ENCODE results near the gene KLHL11. TPM values are rescaled to one million over a fixed set of nuclear protein-coding genes. Genes with fewer than 3 reads are reported as not detected.

The KLHL11 gene, protein sequence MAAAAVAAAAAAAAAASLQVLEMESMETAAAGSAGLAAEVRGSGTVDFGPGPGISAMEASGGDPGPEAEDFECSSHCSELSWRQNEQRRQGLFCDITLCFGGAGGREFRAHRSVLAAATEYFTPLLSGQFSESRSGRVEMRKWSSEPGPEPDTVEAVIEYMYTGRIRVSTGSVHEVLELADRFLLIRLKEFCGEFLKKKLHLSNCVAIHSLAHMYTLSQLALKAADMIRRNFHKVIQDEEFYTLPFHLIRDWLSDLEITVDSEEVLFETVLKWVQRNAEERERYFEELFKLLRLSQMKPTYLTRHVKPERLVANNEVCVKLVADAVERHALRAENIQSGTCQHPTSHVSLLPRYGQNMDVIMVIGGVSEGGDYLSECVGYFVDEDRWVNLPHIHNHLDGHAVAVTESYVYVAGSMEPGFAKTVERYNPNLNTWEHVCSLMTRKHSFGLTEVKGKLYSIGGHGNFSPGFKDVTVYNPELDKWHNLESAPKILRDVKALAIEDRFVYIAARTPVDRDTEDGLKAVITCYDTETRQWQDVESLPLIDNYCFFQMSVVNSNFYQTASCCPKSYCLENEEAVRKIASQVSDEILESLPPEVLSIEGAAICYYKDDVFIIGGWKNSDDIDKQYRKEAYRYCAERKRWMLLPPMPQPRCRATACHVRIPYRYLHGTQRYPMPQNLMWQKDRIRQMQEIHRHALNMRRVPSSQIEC
- 1 to 10 TPM; 9.0 to 9.8 (median 9.7) TPM for polyA plus RNA-seq (ENCODE audit: insufficient read length in 3 of 3)
- long read RNA-seq, donor 1 = 0 reads
- long read RNA-seq, donor 2, partial matches to known transcripts = 0 of 3 reads
- long read RNA-seq, donor 2, other reads (novel, unspliced or antisense) = 0 of 3 reads
- long read RNA-seq, donor 3, partial matches to known transcripts = 0 of 1 reads
- long read RNA-seq, donor 3, other reads (novel, unspliced or antisense) = 0 of 1 reads
- long read RNA-seq, donor 4, partial matches to known transcripts = 0 of 1 reads
- long read RNA-seq, donor 4, other reads (novel, unspliced or antisense) = 0 of 1 reads
- long read RNA-seq, donor 5 = 0 reads
- long read RNA-seq, donor 6, partial matches to known transcripts = 0 of 2 reads
- long read RNA-seq, donor 6, other reads (novel, unspliced or antisense) = 0 of 2 reads
- long read RNA-seq, donor 7, partial matches to known transcripts = 0 of 1 reads
- long read RNA-seq, donor 7, other reads (novel, unspliced or antisense) = 0 of 1 reads
- long read RNA-seq, donor 8 = 0 reads
- long read RNA-seq, donor 9, partial matches to known transcripts = 0 of 1 reads
- long read RNA-seq, donor 9, other reads (novel, unspliced or antisense) = 0 of 1 reads
- long read RNA-seq, donor 10, partial matches to known transcripts = 0 of 1 reads
- long read RNA-seq, donor 10, other reads (novel, unspliced or antisense) = 0 of 1 reads
- long read RNA-seq, donor 11, partial matches to known transcripts = 0 of 2 reads
- long read RNA-seq, donor 11, other reads (novel, unspliced or antisense) = 0 of 2 reads
- long read RNA-seq, donor 12 = 0 reads
- long read RNA-seq, donor 13 = 0 reads
- long read RNA-seq, donor 14, partial matches to known transcripts = 0 of 2 reads
- long read RNA-seq, donor 14, other reads (novel, unspliced or antisense) = 0 of 2 reads
- long read RNA-seq, donor 15, partial matches to known transcripts = 0 of 1 reads
- long read RNA-seq, donor 15, other reads (novel, unspliced or antisense) = 0 of 1 reads
- long read RNA-seq, donor 16, transcript KLHL11-201 (2 exons, 2,383 nt) = major isoform, 9 of 9 reads
- long read RNA-seq, donor 16, partial matches to known transcripts = 0 of 9 reads
- long read RNA-seq, donor 16, other reads (novel, unspliced or antisense) = 0 of 9 reads

DNA sequence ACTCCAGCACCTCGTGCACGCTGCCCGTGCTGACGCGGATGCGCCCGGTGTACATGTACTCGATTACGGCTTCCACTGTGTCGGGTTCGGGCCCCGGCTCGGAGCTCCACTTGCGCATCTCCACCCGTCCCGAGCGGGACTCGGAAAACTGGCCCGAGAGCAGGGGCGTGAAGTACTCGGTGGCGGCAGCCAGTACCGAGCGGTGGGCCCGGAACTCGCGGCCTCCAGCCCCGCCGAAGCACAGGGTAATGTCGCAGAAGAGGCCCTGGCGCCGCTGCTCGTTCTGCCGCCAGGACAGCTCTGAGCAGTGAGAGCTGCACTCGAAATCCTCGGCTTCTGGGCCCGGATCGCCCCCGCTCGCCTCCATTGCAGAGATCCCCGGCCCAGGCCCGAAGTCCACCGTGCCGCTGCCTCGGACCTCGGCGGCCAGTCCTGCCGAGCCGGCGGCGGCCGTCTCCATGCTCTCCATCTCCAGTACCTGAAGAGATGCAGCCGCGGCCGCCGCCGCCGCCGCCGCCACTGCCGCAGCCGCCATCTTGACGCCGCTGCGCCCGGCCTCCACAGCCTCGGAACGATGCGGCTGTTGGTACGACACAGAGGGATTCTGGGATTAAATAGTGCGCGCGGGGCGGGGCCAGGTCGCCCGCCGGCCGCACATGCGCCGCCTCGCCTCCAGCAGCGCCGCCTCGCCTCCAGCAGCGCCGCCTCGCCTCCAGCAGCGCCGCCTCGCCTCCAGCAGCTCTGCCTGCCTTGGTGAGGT, at the start of gene KLHL11:
Gene KLHL11, minus strand, starts transcription at position 588 of the 760 bp plus-strand sequence. Its CDS starts 53 bp downstream, at position 535.
- peak; percentile 54 to 90 (median 86) for DNase-seq (ENCODE audit: extremely low read depth in 1 of 11, low read depth in 9 of 11, low spot score in 4 of 11)

DNA sequence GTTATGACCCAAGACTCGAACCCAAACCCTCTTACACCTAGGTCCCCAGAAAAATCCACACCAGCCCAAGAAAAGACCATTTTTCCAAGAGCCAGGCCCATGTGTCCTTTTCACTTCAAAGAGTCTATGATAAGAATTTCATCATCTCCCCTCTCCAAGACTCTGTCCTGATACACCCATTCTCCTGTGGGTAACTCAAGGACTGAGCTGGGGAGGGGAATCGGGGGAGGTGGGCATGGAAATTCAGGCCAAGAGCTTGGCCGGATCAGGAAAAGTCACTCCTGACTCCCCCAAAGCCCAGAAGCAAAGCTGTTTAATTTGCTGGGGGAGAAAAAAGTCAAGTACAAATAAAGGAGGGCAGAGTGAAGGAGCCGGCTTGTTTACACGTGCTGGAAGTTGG, 49.8 kb upstream of the KLHL11 start:
- DNase-seq (ENCODE audit: extremely low read depth in 1 of 11, low read depth in 9 of 11, low spot score in 4 of 11) = no peak

DNA sequence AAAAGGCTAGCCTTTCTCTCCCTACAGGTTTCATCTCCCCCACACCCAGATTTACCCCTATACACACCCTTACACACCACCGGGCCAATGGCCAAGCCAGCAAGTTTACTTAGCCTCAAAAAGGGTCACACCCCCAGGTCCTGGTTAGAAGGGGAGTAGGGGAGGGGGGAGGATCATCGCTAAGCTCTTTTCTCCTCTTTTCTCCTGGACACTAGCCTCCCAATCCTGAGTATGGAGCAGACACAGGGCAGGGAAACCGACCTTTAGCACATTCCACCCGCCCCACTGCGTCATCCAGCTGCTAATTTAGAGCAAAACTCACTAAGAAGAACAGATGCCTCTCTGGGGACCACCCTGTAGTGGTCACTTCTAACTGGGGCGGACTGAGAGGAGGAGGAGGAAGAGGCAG, 49.1 kb upstream of the KLHL11 start:
- DNase-seq (ENCODE audit: extremely low read depth in 1 of 11, low read depth in 9 of 11, low spot score in 4 of 11) = no peak

DNA sequence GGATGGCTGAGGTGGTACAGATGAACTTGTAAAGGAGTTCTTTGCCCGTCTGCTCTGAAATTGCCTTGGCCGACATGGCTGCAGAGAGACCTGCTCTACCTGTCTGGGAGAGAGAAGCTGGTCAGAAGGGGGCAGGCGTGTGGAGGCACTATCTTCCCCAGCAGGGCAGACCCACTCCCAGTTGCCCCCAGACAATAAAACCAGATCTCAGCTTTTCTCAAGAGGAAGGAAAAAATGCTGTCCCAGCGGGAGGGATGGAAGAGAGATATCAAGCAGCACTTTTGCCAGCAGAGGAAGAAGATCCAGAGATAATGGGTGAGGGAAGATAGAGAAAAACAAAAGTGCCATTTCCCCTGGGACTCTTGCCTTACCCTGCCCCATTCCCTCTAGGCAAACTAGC, 48.6 kb upstream of the KLHL11 start:
- DNase-seq (ENCODE audit: extremely low read depth in 1 of 11, low read depth in 9 of 11, low spot score in 4 of 11) = no peak

DNA sequence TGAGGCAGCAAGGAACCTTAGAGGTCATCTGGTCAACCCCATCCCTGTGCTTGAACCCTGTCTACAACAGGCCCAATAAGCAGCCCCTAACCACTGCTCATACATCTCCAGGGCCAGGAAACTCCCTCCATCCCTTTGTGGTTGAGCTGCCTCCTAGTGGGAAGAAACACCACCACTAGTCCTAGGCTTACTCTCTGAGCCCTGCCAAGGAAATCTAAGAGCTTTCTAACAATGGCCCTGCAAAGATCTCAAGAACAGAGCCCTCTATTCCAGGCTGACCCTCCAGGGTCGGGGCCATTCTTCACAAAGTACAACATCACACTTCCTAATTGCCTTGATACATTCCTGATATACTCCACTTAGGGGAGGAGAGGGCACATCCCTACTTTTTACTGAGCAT, 47.7 kb upstream of the KLHL11 start:
- DNase-seq (ENCODE audit: extremely low read depth in 1 of 11, low read depth in 9 of 11, low spot score in 4 of 11) = no peak

DNA sequence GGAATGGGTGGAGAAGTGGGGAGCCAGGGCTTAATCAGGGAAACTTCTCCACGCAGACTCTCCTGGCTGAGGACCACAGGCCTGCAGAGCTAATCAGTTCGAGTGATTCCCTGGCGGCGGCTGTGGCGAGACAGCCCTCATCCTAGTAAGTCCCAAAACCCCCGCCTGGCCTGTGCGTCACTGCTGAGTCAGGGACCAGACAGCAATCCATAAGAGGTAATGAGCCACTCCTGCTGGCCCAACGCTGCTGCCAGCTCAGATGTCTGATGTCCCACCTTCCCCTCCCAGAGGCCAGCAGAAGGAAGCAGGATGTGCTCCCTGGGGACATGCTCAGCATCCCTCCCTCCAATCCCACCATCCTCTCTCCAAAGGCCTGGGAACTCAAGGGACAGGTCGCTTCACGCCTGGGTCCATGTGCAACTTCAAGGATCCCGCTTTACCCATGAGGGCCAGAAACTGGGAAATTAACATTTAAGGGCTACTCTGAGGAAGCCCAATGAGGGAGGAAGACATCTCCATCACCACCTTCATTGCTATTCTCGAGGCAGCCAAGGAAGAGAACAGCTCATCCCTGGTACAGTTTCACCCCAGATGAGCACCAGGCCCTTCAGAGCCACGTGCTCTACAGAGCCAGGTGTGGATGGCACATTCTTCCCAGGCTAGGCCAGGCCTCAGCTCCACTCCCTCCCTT, 45.6 kb upstream of the KLHL11 start:
- DNase-seq (ENCODE audit: extremely low read depth in 1 of 11, low read depth in 9 of 11, low spot score in 4 of 11) = no peak

DNA sequence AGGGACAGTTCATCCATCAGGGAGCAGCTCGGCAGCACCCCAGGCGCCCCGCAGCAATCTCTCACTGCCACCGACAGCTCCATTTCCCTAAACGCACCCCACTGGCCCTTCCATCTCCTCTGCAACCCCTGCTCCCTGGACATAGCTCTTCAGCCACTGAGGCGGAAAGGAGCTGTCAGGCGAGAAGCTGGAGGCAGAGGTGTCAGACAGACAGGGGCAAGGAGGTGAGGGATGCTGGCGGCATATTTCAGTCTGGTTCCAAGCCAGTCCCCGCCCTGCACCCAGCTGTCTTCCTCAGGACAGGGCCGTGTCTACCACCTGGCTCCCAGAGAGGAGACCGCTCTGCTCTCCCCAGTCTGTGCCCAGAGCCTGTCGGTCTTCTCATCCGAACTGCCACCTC, 43.9 kb upstream of the KLHL11 start:
- DNase-seq (ENCODE audit: extremely low read depth in 1 of 11, low read depth in 9 of 11, low spot score in 4 of 11) = no peak

DNA sequence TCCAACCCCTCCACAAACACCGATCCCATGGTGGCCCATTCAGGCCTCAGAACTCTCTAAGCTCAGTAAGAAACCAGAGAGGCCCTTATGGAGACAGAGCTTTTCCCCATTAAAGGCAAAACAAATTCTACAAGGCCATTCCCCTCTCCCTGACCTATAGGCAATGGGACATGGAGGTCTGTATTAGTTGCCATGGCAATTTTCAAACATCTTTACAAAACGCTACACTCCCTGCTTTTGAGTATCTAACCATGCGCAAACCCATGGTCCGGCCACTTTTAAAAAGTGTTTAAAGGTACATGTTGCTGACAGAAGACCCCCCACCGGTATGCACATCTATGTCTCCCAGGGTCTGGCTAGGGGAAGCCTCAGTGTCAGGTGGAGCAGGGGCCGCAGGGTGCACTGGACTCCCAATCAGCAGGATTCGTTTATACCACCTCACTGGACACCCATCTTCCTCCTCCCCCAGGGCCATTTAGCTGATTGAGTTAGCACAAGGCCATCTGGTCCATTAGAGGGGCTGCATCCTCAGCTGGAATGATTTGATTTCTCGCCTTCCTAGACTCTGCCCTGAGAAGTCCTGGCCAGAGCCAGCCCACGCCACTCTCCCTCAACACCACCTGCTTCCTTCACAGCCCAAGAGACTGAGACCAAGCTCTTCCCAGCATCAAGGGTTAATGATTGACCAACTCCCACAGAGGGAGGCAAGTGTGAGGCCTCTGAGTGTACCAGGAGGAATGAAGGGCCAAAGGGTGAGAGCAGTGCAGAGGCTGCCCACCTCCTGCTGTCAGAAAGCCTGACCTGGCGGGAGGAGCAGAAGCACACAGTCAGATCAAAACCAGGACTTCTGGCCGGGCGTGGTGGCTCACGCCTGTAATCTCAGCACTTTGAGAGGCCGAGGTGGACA, 42.7 kb upstream of the KLHL11 start:
- peak in 6 of 11 donors; percentile 39 to 88 (median 54) for DNase-seq (ENCODE audit: extremely low read depth in 1 of 11, low read depth in 9 of 11, low spot score in 4 of 11)

DNA sequence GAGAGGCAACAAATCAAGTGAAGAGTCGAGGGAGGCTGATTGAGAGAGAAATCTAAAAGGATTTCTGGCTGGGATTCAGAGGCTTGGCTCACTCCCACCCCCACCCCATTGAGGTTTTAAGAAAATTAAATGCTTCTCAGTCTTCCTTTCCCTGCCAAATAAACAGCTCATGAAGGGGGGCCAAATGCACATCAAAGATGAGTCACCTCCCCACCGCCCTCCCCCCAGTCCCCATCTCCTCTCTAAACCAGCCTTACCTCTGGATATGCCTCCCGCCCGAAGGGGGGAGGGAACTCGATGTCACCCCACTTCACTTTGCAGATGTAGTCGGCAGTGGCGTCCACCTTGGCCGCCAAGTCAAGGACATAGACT, 41.9 kb upstream of the KLHL11 start:
- no peak for DNase-seq (ENCODE audit: extremely low read depth in 1 of 11, low read depth in 9 of 11, low spot score in 4 of 11)

DNA sequence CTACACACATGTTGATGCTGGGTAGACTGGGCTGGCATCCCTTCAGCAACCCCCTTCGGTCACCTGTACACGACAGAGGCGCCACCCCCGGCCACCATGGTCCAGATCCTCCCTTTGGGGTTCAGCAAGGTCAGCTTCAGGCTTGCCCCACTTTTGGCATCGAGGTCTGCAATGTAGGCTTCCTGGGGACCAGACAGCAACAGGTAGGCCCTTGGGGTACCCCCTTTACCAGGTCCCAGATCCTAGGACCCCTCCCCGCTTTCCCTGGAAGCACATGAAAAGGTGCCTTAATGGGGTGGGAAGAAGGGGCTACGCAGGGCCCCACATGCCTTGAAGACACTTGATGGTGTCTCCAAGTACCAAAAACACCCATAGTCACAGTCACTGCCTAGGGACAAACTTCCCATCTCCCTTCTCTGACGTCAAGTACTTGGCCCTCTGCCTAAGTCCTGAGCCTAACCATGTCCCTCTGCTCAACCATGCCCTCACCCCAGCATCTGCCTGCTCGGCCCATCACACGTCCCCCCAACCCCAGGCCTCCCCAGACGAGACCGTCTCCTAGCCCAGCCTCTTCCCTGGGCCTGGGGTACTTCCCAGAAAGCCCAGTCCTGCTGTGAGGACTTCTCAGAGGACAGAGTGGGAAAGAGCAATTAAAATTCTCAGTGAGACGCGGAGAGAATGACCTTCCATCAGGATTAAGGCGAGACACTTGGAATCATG, 41.4 kb upstream of the KLHL11 start:
- no peak for DNase-seq (ENCODE audit: extremely low read depth in 1 of 11, low read depth in 9 of 11, low spot score in 4 of 11)

DNA sequence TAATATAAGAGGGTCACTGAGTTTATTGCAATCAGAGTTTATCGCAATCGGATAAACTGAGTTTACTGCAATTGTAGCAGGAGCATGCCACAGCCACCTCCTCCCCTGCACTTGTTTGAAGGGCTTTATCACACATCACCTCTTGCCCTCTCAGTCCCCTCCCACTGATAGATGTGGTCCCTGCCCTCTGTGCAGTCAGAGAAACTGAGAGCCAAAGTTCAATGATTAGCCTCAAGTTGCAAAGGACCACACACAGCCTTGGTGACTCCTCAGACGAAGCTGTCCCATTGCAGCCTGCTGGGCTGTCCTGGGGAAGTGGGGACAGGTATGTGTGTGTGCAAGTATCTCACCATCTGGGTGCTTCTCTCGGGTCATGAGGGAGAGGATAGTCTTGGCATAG, 39.9 kb upstream of the KLHL11 start:
- no peak for DNase-seq (ENCODE audit: extremely low read depth in 1 of 11, low read depth in 9 of 11, low spot score in 4 of 11)

DNA sequence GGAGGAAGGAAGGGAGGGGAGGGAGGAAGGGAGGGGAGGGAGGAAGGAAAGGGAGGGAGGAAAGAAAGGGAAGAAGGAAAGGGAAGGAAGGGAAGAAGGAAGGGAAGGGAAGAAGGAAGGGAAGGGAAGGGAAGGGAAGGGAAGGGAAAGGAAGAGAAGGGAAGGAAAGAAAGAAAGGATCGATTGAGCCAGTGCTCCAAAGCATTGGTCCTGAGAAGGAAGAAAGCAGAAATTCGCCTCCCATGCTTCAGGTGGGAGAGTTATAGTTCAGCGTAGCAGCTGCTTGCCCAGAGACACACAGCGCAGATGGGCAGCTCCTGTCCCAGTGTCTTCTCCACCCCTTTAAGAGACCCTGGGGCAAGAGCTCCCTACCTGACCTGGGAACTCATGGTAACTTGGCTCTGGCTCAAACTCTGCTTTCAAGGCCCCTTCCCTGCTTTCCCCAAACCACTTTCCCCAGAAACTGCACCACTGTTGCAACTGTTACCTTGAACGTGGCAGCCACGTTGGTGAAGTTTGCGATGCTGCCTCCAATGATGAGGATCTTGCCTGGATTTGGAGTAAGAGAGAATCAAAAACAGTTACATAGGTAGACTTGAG, 39.1 kb upstream of the KLHL11 start:
- no peak for DNase-seq (ENCODE audit: extremely low read depth in 1 of 11, low read depth in 9 of 11, low spot score in 4 of 11)

DNA sequence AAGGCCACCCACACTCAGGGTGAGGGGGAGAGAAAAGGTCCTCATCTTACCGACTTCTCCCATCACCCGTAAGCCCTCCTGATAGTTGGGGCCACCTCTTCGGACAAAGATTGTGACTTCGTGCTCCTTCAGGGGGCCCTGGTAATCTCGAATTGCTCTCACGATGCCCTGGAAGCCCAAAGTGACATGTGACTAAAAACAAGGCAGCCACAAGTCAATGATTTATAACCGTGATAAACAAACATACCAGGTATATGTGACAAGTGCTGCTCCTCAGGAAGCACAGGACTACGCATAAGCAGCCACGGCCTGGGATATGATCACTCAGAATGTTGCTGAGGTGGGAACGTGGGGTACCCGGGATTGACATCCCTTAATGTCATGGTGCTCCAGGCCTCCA, 36.4 kb upstream of the KLHL11 start:
- DNase-seq (ENCODE audit: extremely low read depth in 1 of 11, low read depth in 9 of 11, low spot score in 4 of 11) = no peak

DNA sequence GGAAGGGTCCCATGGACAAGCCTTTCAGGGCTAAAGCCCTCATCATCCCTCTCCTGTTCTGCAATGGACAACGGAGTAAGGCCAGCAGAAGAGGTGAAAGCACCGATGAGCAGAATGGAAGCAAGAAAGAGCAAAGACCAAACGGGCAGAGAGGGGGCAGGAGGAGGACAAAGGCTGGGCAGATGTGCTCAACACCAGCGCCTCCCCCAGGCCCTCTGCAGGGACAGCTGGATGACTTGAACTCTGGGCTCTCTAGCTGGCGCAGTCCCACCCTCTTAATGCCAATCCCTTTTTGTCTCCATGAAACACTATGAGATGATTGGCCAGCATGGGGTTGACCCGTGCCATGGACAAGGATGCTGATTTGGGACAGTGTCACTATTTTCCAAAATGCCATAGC, 31.5 kb upstream of the KLHL11 start:
- no peak for DNase-seq (ENCODE audit: extremely low read depth in 1 of 11, low read depth in 9 of 11, low spot score in 4 of 11)

DNA sequence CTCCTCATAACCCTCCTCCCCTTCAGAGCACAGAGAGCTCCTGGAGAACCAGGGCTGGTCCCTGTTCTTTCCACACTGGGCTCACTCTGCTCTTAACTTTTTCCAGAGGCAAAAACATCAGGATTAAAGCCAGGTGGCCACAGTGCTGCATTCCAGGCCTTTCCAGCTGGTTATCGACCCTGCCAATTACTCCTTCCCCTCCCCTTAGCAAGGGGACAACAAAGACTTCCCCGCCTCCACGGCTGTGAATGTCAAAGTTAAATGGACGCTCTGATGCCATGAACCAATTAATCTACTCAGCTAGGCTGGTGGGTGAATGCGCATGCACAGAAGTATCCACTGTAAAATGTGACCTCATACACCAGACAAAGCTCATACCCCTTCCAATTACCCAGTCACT, 30.4 kb upstream of the KLHL11 start:
- no peak for DNase-seq (ENCODE audit: extremely low read depth in 1 of 11, low read depth in 9 of 11, low spot score in 4 of 11)
